GM23338 (cell line): Measurements from ENCODE around the gene CENPP. TPM values are rescaled to one million over a fixed set of nuclear protein-coding genes. Genes with fewer than 3 reads are reported as not detected.
"Not testable (repeated sequence)": the region's sequence is repeated elsewhere in the genome, so short reads cannot be mapped to it uniquely, and the experiment has no call there.

ENCODE experiments used
- ATAC-seq: fragments of 200-7000 bp; cut with Tn5 transposase; 3 replicates; pipeline ENCODE4 v1.9.1; 2020
- DNase-seq: peaks from one replicate; pipeline ENCODE4 v3.0.0-alpha.2; 2015; ENCODE audit warnings: low spot score
- H2AFZ ChIP-seq: fragments of 200-600 bp; sonication (generic); 2 replicates; pipeline ENCODE4 v1.8.0; 2016; ENCODE audit warnings: antibody characterized with exemption, mild to moderate bottlenecking, moderate library complexity
- H3F3A ChIP-seq: fragments of 200-600 bp; sonication (generic); replicated peaks from 2 replicates; pipeline ENCODE4 v1.8.0; 2017; ENCODE audit warnings: antibody characterized with exemption, mixed run types, low read depth
- H3K27ac ChIP-seq: fragments of 200-600 bp; sonication (generic); 2 replicates; pipeline ENCODE4 v1.6.1; 2016; ENCODE audit warnings: low read depth
- H3K27me3 ChIP-seq: fragments of 200-600 bp; sonication (generic); 2 replicates; pipeline ENCODE4 v1.8.0; 2016; ENCODE audit warnings: mild to moderate bottlenecking, mixed run types, moderate library complexity; ENCODE audit not compliant: insufficient read depth
- H3K36me3 ChIP-seq: fragments of 200-600 bp; sonication (generic); 2 replicates; pipeline ENCODE4 v1.8.0; 2016; ENCODE audit warnings: mild to moderate bottlenecking; ENCODE audit not compliant: insufficient read depth
- H3K4me1 ChIP-seq: fragments of 200-600 bp; sonication (generic); 2 replicates; pipeline ENCODE4 v1.8.0; 2016; ENCODE audit warnings: mild to moderate bottlenecking, moderate library complexity; ENCODE audit not compliant: insufficient read depth
- H3K4me2 ChIP-seq: fragments of 200-600 bp; sonication (generic); 2 replicates; pipeline ENCODE4 v1.7.1; 2017; ENCODE audit warnings: mixed run types
- H3K4me3 ChIP-seq: fragments of 200-600 bp; sonication (generic); 2 replicates; pipeline ENCODE4 v1.6.1; 2016; ENCODE audit warnings: mixed run types
- H3K79me2 ChIP-seq: fragments of 200-600 bp; sonication (generic); replicated peaks from 2 replicates; pipeline ENCODE4 v1.8.0; 2017; ENCODE audit warnings: mild to moderate bottlenecking; ENCODE audit not compliant: insufficient read depth
- H3K9me2 ChIP-seq: fragments of 200-600 bp; sonication (generic); 2 replicates; pipeline ENCODE4 v1.8.0; 2017; ENCODE audit not compliant: insufficient read depth
- H4K20me1 ChIP-seq: fragments of 200-600 bp; sonication (generic); replicated peaks from 2 replicates; pipeline ENCODE4 v1.8.0; 2017; ENCODE audit warnings: mild to moderate bottlenecking; ENCODE audit not compliant: insufficient read depth
- H3K27ac Mint-ChIP-seq: 2 replicates; pipeline ENCODE4 v1.8.0; 2020; ENCODE audit warnings: inconsistent platforms, mild to moderate bottlenecking, moderate library complexity, mixed read lengths
- H3K27me3 Mint-ChIP-seq: 3 replicates; pipeline ENCODE4 v1.8.0; 2022; ENCODE audit warnings: low read depth, mild to moderate bottlenecking, moderate library complexity, mixed read lengths, inconsistent platforms; ENCODE audit not compliant: insufficient read depth, poor library complexity
- H3K36me3 Mint-ChIP-seq: 3 replicates; pipeline ENCODE4 v1.8.0; 2021; ENCODE audit warnings: low read depth, mild to moderate bottlenecking, inconsistent platforms, moderate library complexity, mixed read lengths
- H3K4me1 Mint-ChIP-seq: 3 replicates; pipeline ENCODE4 v1.8.0; 2020; ENCODE audit warnings: mild to moderate bottlenecking, inconsistent platforms, mixed read lengths
- H3K4me3 Mint-ChIP-seq: 3 replicates; pipeline ENCODE4 v1.8.0; 2021; ENCODE audit warnings: moderate library complexity, mild to moderate bottlenecking, inconsistent platforms, mixed read lengths
- H3K9me3 Mint-ChIP-seq: 3 replicates; pipeline ENCODE4 v1.8.0; 2020; ENCODE audit warnings: moderate library complexity, mild to moderate bottlenecking, inconsistent platforms, mixed read lengths
- EZH2 ChIP-seq: fragments of 200-600 bp; sonication (generic); IDR thresholded peaks from one replicate; pipeline ENCODE4 v1.8.0; 2017; ENCODE audit warnings: antibody characterized with exemption, mild to moderate bottlenecking, low read depth; ENCODE audit not compliant: unreplicated experiment
- NANOG ChIP-seq: IDR thresholded peaks from 2 replicates; pipeline ENCODE4 v1.6.1; 2016; ENCODE audit warnings: antibody characterized with exemption, borderline replicate concordance
- STAT1 ChIP-seq: IDR thresholded peaks from one replicate; pipeline ENCODE4 v1.6.1; 2016; ENCODE audit warnings: antibody characterized with exemption; ENCODE audit not compliant: unreplicated experiment
- polyA plus RNA-seq: library from polyadenylated mRNA; unstranded; fragments of >200 nt; fragmentation: Nextera tagmentation; extraction: Ambion mirVana; gene quantifications from 2 replicates; pipeline ENCODE4 v1.2.1, GENCODE V29; 2016
- total RNA-seq: library from RNA; depleted of rRNA; stranded (reverse); fragments of >200 nt; shearing (Covaris generic); gene quantifications from 2 replicates; pipeline ENCODE4 v1.2.3, GENCODE V29; 2014
- TF ChIP-seq, protein P1 (sequence below), 2 experiments: fragments of 200-600 bp in 1 of 2; sonication (generic) in 1 of 2; conservative IDR thresholded peaks; 2 replicates each; pipeline versions ENCODE4 v1.5.1 to v1.6.1; 2016 to 2017; ENCODE audit warnings: antibody characterized with exemption in 2 of 2, low read depth in 2 of 2, mild to moderate bottlenecking in 2 of 2, moderate library complexity in 1 of 2
- TF ChIP-seq, protein P2 (sequence below): IDR thresholded peaks from 2 replicates; pipeline ENCODE4 v1.6.1; 2016; ENCODE audit warnings: antibody characterized with exemption
- TF ChIP-seq, protein P3 (sequence below): fragments of 250-450 bp; sonication (Bioruptor Pico); IDR thresholded peaks from 2 replicates; pipeline ENCODE4 v1.5.0; 2020; ENCODE audit warnings: mild to moderate bottlenecking, moderate library complexity

The CENPP gene
- total and polyA plus RNA-seq, 2 experiments from 2014 or later: 11.0 to 12.6 TPM

DNA sequence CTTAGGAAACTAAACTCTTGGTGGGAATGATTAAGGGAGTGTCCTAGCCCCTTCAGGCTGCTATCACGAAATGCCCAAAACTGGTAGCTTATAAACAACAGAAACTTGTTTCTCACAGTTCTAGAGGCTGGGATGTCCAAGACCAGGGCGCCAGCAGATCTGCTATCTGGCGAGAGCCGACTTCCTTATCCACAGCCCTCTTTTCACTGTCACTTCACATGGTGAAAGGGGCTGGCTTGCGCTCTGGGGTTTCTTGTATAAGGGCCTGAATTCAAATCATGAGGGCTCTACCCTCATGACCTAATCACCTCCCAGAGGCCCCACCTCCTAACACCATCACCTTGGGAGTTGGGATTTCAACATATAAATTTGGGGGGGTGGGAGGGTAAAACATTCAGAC, 295.1 kb downstream of the CENPP start:
- H3K36me3 Mint-ChIP-seq: peaks cover under 1% of the 10 kb centered on the region; the same call in 1 of the 3 replicates
- Histone ChIP-seq H3K27me3 (no peaks in the 10 kb centered on the region), H3K9me2 (no peaks in the 10 kb centered on the region), H2AFZ (no peak overlapping the region), H3K4me2 (no peak overlapping the region), H3K79me2 (no peaks in the 10 kb centered on the region), H3K36me3 (no peaks in the 10 kb centered on the region), H3K4me1 (no peaks in the 10 kb centered on the region), H3F3A (no peaks in the 10 kb centered on the region), H3K27ac (no peak overlapping the region), H3K4me3 (no peak overlapping the region), H4K20me1 (peaks cover 7% of the 10 kb centered on the region)
- TF ChIP-seq, protein P1, sequence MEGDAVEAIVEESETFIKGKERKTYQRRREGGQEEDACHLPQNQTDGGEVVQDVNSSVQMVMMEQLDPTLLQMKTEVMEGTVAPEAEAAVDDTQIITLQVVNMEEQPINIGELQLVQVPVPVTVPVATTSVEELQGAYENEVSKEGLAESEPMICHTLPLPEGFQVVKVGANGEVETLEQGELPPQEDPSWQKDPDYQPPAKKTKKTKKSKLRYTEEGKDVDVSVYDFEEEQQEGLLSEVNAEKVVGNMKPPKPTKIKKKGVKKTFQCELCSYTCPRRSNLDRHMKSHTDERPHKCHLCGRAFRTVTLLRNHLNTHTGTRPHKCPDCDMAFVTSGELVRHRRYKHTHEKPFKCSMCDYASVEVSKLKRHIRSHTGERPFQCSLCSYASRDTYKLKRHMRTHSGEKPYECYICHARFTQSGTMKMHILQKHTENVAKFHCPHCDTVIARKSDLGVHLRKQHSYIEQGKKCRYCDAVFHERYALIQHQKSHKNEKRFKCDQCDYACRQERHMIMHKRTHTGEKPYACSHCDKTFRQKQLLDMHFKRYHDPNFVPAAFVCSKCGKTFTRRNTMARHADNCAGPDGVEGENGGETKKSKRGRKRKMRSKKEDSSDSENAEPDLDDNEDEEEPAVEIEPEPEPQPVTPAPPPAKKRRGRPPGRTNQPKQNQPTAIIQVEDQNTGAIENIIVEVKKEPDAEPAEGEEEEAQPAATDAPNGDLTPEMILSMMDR (conservative IDR thresholded peaks at IDR 0.05; ENCODE audit: low read depth in 2 of 2): no peak
- no peak for TF ChIP-seq NANOG
- no peak for TF ChIP-seq STAT1
- TF ChIP-seq, protein P2, sequence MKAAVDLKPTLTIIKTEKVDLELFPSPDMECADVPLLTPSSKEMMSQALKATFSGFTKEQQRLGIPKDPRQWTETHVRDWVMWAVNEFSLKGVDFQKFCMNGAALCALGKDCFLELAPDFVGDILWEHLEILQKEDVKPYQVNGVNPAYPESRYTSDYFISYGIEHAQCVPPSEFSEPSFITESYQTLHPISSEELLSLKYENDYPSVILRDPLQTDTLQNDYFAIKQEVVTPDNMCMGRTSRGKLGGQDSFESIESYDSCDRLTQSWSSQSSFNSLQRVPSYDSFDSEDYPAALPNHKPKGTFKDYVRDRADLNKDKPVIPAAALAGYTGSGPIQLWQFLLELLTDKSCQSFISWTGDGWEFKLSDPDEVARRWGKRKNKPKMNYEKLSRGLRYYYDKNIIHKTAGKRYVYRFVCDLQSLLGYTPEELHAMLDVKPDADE: no peak
- DNase-seq: no peak
- H3K27me3 Mint-ChIP-seq: no peaks in the 10 kb centered on the region
- no peak overlapping the region for H3K4me3 Mint-ChIP-seq
- no peak for ATAC-seq
- no peaks in the 10 kb centered on the region for H3K4me1 Mint-ChIP-seq
- no peak overlapping the region for H3K27ac Mint-ChIP-seq
- no peaks in the 10 kb centered on the region; the same call in 2 of the 3 replicates for H3K9me3 Mint-ChIP-seq

DNA sequence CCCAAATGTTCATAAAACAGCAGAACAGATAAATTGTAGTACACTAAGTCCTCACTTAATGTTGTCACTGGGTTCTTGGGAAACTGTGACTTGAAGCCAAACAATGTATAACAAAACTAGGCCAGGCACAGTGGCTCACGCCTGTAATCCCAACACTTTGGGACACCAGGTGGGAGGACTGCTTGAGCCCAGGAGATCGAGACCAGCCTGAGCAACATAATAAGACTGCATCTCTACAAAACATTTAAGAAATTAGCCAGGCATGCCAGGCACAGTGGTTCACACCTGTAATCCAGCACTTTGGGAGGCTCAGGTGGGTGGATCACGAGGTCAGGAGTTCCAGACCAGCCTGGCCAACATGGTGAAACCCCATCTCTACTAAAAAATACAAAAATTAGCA, 298.2 kb downstream of the CENPP start:
- H3K36me3 ChIP-seq, DNase-seq, H3K79me2 ChIP-seq, H3K27me3 ChIP-seq, H3F3A ChIP-seq, H3K27ac ChIP-seq, H3K4me1 Mint-ChIP-seq, H2AFZ ChIP-seq, H3K4me3 Mint-ChIP-seq, H3K4me1 ChIP-seq, H3K4me3 ChIP-seq, H3K9me3 Mint-ChIP-seq, H3K27ac Mint-ChIP-seq, ATAC-seq, H4K20me1 ChIP-seq, H3K27me3 Mint-ChIP-seq, H3K4me2 ChIP-seq, H3K9me2 ChIP-seq: not testable (repeated sequence)
- H3K36me3 Mint-ChIP-seq: peaks cover 18% of the 10 kb centered on the region; the same call in 2 of the 3 replicates

DNA sequence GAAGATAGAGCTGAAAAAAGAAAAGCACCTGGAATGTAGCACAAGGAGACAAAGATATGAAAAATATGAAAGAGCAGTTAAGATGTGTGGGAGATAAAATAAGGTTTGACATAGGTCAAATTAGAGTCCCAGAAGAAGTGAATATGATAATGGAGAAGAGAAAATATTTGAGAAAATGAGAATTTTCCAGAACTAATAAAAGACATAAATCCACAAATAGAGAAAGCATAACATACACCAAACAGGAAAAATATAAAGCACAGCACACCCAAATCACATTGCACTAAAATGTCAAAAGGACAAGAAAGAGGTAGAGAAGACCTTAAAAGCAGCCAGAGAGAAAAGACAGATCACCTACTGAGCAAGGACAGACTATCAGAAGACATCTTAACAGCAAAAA, 300.7 kb downstream of the CENPP start:
- Histone ChIP-seq H3K36me3 (no peaks in the 10 kb centered on the region), H3K27ac (no peak overlapping the region), H3K9me2 (no peaks in the 10 kb centered on the region), H3K27me3 (no peaks in the 10 kb centered on the region), H3K4me2 (no peak overlapping the region), H3K79me2 (no peaks in the 10 kb centered on the region), H3K4me3 (no peak overlapping the region), H2AFZ (no peak overlapping the region), H3K4me1 (no peaks in the 10 kb centered on the region), H3F3A (no peaks in the 10 kb centered on the region), H4K20me1 (peaks cover 5% of the 10 kb centered on the region)
- DNase-seq (no peak), ATAC-seq (no peak)
- Mint-ChIP-seq H3K27ac (no peak overlapping the region), H3K4me1 (no peaks in the 10 kb centered on the region), H3K27me3 (no peaks in the 10 kb centered on the region), H3K4me3 (no peak overlapping the region), H3K36me3 (peaks cover 25% of the 10 kb centered on the region; the same call in 2 of the 3 replicates), H3K9me3 (no peaks in the 10 kb centered on the region)
- TF ChIP-seq, protein P3, sequence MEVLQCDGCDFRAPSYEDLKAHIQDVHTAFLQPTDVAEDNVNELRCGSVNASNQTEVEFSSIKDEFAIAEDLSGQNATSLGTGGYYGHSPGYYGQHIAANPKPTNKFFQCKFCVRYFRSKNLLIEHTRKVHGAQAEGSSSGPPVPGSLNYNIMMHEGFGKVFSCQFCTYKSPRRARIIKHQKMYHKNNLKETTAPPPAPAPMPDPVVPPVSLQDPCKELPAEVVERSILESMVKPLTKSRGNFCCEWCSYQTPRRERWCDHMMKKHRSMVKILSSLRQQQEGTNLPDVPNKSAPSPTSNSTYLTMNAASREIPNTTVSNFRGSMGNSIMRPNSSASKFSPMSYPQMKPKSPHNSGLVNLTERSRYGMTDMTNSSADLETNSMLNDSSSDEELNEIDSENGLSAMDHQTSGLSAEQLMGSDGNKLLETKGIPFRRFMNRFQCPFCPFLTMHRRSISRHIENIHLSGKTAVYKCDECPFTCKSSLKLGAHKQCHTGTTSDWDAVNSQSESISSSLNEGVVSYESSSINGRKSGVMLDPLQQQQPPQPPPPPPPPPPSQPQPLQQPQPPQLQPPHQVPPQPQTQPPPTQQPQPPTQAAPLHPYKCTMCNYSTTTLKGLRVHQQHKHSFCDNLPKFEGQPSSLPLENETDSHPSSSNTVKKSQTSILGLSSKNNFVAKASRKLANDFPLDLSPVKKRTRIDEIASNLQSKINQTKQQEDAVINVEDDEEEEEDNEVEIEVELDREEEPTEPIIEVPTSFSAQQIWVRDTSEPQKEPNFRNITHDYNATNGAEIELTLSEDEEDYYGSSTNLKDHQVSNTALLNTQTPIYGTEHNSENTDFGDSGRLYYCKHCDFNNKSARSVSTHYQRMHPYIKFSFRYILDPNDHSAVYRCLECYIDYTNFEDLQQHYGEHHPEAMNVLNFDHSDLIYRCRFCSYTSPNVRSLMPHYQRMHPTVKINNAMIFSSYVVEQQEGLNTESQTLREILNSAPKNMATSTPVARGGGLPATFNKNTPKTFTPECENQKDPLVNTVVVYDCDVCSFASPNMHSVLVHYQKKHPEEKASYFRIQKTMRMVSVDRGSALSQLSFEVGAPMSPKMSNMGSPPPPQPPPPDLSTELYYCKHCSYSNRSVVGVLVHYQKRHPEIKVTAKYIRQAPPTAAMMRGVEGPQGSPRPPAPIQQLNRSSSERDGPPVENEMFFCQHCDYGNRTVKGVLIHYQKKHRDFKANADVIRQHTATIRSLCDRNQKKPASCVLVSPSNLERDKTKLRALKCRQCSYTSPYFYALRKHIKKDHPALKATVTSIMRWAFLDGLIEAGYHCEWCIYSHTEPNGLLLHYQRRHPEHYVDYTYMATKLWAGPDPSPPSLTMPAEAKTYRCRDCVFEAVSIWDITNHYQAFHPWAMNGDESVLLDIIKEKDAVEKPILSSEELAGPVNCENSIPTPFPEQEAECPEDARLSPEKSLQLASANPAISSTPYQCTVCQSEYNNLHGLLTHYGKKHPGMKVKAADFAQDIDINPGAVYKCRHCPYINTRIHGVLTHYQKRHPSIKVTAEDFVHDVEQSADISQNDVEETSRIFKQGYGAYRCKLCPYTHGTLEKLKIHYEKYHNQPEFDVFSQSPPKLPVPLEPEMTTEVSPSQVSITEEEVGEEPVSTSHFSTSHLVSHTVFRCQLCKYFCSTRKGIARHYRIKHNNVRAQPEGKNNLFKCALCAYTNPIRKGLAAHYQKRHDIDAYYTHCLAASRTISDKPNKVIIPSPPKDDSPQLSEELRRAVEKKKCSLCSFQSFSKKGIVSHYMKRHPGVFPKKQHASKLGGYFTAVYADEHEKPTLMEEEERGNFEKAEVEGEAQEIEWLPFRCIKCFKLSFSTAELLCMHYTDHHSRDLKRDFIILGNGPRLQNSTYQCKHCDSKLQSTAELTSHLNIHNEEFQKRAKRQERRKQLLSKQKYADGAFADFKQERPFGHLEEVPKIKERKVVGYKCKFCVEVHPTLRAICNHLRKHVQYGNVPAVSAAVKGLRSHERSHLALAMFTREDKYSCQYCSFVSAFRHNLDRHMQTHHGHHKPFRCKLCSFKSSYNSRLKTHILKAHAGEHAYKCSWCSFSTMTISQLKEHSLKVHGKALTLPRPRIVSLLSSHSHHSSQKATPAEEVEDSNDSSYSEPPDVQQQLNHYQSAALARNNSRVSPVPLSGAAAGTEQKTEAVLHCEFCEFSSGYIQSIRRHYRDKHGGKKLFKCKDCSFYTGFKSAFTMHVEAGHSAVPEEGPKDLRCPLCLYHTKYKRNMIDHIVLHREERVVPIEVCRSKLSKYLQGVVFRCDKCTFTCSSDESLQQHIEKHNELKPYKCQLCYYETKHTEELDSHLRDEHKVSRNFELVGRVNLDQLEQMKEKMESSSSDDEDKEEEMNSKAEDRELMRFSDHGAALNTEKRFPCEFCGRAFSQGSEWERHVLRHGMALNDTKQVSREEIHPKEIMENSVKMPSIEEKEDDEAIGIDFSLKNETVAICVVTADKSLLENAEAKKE: no peak
- no peak for TF ChIP-seq EZH2
